Hematopoietic multipotent progenitor cell treated with erythropoietin and hydrocortisone succinate and interleukin-3 and kit ligand, for 6 days (in vitro differentiated cells): ENCODE data around the gene DYNC2LI1.

Experiments used
- DNase-seq: peaks from one replicate; pipeline ENCODE4 v3.0.0-alpha.2; 2015

The DYNC2LI1 gene

DNA sequence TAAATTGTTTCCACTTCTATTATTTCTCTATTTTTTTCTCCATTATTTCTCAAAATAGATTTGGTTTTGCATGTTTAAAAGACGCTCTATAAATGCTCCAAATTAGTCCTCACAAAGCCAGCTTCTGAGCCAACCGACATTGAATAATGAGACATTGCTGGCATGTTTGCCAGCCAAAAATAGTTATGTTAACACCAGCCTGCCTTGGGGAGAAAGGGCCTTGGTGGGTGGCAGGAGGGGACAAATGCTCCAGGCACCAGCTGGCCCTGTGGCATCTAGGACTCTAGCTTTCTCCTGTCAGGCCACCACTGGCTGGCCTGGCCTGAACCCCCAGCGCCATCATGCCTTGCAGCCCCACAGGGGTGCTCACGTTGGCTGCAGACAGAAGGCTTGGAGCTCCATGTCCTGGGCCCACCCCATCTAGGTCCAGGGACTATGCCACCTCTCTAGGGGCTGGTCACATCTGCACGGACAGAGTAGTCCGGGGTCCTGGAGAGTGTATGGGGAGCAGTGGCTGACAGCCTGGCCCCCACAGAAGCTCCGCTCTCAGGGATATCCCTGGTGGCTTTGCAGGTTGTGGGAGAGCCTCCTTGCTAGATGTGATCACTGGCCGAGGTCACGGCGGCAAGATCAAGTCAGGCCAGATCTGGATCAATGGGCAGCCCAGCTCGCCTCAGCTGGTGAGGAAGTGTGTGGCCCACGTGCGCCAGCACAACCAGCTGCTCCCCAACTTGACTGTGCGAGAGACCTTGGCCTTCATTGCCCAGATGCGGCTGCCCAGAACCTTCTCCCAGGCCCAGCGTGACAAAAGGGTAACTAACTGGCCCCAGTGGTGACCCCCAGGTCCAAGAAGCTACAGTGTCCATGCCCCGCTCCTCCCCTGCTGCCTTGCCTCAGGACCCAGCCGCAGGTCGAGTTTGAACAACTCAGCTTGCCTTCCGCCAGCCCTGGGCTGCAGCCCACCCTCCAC, 77.5 kb downstream of the DYNC2LI1 start:
- no peak for DNase-seq

GRCh38 chr2:43852196-43852730, 78.4 kb downstream of the DYNC2LI1 start:
- no peak for DNase-seq

DNA sequence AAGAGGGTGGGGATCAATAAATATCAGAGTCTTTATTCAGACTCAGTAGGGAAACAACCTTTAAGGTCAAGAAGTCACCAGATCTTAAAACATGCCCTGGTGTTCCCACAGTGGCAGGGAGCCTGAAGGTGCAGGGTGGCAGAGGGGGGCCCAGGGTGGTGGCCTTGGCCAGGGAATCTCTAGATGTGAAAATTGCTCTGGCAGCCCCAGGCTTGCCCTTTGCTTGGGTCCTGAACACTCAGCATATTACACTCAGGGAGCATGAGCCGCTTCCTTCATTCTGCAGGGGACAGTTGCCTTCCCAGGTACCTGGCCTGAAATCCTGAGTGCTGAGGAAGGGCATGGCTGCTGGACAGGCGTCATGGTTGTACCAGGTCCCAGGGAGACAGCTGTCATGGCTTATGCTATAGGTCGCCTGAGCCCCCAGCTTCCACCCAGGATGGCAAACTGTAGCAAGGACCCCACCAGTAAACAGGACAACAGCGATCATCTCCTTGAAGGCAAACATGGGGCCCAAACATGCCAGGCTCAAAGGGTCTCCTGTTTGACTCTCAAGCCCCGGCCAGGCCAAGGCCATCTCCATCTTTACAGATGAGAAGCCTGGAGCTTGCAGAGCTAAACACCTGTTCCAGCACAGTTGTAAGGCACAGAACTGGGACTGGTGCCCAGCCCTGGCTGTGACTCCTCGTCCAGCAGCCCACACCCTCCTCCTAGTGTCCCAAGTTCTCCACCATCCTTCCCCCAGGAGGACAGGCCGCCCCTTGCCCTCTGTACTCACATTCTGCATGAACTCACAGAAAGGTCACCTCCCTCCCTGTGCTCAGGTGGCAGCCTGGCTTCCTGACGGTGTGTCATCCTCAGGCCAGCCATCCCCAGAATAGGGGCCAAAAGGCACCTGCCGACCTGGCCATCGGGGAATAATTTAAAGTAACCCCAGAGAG, 79.6 kb downstream of the DYNC2LI1 start:
- DNase-seq: no peak

DNA sequence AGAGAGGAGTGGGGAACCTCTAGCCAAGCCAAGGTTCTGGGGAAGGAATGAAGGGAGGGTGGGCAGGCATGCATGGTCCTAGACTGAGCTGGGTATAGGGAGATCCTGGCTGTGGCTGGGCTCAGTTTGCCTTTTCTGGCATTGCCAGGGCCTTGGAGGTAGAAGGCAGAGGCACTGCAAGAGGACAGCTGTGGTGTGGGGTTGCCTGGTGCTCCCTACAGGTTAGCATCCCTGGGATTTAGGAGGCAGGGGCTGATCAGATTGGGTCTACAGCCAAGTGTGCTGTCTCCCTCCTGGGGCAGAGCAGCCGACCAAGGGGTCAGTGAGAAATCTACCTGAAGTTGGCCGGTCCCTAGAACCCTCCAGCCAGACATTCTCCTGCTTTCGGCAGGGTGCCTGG, 80.8 kb downstream of the DYNC2LI1 start:
- no peak for DNase-seq

- DNase-seq: no peak
These were observed 81.5 kb downstream of the DYNC2LI1 start for GRCh38 chr2:43855292-43855691.
